ENCODE results near the gene STK38.
"Not testable (repeated sequence)": the region's sequence is repeated elsewhere in the genome, so short reads cannot be mapped to it uniquely, and the experiment has no call there.

Gene STK38

GRCh38 chr6:36479256-36479655 lies 68.0 kb downstream of the STK38 start:
- DNase-seq: no peak

- no peak for DNase-seq
Observed at GRCh38 chr6:36478051-36478526, 69.2 kb downstream of the STK38 start.

DNA sequence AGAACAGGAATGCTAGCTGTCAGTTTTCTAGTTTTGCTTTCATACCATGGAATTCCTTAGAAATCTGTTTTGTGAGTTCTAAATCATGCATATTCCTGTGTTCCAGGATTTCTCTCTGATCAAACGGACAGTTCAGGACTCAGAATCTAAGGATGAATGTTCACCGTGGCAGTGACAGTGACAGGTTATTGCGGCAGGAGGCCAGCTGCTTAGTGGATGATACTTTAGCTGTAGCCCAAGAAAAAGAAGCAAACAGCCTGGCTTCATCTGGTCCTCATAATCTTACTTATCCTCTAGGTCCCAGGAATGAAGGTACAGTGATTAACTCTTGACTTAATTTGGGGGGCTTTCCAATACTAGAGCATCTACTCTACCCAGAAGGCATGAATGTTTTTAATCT lies 77.3 kb downstream of the STK38 start:
- DNase-seq: no peak

- no peak for DNase-seq
Observed at GRCh38 chr6:36469148-36469661, 78.1 kb downstream of the STK38 start.

- no peak for DNase-seq
Observed at GRCh38 chr6:36467625-36468024, 79.7 kb downstream of the STK38 start.

- DNase-seq: no peak
Observed at GRCh38 chr6:36464233-36464632, 83.0 kb downstream of the STK38 start.

DNA sequence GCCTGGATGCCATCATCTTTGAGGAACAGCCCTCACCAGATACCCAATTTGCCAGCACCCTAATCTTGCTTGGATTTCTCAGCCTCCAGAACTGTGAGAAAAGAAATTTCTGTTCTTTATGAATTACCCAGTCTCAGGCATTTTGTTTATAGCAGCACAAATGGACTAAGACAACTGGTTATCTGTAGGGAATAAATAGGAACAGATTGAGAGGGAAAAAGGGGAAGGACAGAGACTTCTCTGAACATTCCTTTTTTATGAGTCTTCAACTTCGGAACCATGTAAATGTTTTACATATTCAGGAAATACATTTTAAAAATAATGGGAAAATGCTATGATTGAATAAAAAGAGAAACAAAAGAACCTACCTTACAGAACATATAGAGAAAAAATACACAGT lies 83.6 kb downstream of the STK38 start:
- DNase-seq: no peak

DNA sequence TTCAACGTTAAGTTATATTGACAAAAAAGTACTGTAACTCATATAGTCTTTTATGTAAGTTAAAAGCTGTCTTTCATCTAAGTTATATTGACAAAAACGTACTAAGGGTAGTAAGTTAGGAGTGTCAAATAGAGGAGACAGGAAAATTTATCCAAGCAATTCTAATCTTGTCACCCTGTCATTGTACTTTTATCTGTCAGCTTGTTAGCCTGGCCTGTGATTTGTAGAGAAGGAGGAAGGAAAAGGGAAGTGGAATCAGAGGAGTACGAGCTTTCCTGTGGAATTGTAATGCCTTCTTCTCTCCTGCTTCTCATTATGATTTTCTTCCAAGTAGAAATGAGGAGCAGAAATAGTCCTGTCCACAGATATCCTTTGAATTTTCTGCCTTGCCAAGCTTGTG lies 85.6 kb downstream of the STK38 start:
- DNase-seq: no peak

DNA sequence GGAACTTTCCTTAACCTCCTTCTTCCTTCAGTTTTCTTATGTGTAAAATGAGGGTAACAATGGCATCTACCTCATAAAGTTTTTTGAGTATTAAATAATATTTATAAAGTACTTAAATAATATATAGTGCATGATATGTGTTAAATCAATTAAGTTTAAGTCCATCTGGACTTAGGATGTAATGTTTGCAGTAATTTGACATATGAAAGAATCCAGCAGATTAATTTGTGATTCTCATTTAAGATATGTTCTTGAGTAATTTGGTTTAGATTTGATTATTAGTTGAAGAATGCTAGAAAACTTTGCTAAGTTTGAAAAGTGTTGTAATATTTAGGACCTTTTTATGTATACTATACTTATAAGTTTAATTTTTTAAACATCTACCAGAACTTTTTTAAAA lies 86.4 kb downstream of the STK38 start:
- no peak for DNase-seq

DNA sequence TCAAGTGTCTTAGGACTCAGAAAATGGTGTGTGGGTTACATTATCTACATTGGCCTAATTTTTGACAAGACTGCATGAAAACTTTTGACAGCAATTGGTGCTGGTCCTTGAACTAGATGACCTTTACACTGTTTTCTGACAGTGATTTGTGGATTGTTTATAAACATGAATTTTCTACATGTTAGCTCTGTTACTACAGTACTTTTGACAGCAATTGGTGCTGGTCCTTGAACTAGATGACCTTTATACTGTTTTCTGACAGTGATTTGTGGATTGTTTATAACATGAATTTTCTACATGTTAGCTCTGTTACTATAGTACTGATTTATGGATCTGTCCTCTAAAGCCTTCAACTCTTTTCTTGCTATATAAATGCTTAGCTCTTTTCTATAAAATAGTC lies 87.8 kb downstream of the STK38 start:
- no peak for DNase-seq

DNA sequence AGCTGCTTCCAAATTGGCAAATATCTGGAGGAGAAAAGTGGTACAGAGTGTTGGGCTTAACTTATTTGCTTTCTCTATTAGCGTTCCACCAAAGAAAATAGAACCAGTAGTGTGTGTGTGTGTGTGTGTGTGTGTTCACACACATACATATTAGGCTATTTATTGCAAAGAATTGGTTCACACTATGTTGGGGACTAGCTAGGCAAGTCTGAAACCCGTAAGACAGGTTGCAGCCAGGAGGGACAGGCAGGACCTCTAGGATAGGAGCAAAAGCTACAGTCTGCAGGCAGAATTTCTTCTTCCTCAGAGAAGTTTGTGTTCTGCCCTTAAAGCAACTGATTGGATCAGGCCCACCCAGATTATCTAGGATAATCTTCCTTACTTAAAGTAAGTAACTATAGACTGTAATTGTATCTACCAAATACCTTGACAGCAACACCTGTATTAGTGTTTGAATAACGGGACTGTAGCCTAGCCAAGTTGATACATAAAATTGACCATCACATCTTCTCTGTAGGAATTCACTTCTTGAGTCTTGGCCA lies 91.7 kb downstream of the STK38 start:
- DNase-seq: no peak

- DNase-seq: not testable (repeated sequence)
Observed at GRCh38 chr6:36452897-36453296, 94.4 kb downstream of the STK38 start.

DNA sequence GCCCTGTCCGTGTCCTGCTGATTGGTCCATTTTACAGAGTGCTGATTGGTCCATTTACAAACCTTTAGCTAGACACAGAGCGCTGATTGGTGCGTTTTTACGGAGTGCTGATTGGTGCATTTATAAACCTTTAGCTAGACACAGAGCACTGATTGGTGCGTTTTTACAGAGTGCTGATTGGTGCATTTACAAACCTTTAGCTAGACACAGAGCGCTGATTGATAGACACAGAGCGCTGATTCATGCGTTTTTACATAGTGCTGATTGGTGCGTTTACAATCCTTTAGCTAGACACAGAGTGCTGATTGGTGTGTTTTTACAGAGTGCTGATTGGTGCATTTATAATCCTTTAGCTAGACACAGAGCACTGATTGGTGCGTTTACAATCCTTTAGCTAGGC lies 98.1 kb downstream of the STK38 start:
- DNase-seq: not testable (repeated sequence)

GRCh38 chr6:36445621-36446020 lies 101.7 kb downstream of the STK38 start:
- DNase-seq: no peak

GRCh38 chr6:36444470-36444869 lies 102.8 kb downstream of the STK38 start:
- DNase-seq: no peak

Data from cerebellar nuclear complex (tissue), 1 donor.